Fibroblast of skin of left quadriceps (primary cell): ENCODE results near the gene MT3.
A peak's percentile ranks its signal among the peaks of the same experiment; 100 is the strongest.

Experiments
- DNase-seq, 2 experiments: peaks; one replicate each; pipeline ENCODE4 v3.0.0-alpha.2; 2013; ENCODE audit warnings: low read depth in 2 of 2

The MT3 gene

GRCh38 chr16:56589141-56590039 is at the start of gene MT3:
MT3 (plus strand) TSS chr16:56589528; CDS start chr16:56589591, 63 bp downstream.
- no peak for DNase-seq

- no peak for DNase-seq
These were observed 49.7 kb upstream of the MT3 start for GRCh38 chr16:56539656-56540055.

- no peak for DNase-seq
These were observed 47.3 kb upstream of the MT3 start for GRCh38 chr16:56542039-56542438.

DNA sequence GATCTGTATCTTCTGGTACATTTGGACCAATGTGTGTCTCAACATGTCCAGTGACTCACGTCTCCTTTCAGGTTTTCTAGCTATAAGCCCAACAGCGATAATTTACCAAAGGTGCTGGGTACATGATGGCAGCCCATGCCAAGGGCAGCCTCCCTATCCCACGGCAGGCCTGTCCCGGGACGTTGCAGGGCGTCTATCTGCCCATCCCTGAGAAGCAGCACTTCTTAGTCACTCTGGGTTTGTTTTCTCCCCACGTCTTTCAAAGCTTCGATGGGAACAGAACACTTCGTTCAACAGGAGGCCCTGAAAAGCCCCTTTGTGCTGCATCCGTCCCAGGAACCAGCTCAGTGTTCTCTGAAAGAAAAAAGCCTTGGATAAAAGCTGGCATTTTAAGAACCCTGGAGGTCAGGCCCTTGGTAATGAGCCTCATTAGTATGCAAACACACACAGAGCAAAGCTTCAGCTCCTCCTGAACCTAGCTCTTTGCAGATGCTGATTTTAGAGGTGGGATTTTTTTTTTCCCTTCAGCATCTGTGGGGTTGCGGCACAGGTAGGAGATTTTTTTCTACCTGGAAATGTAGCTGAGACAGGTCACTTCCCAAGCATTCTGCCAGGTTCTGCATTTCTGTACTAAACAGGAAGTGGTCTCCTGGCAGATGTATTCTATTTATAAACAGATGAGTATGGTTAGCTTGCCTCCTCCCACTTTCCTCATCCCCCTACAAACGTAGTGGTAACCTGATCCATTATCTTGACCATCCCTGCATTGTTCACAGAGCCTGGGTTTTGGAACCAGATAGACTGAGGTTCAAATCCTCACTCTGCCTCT is 42.0 kb upstream of the MT3 start:
- DNase-seq, result peak; percentile 54 to 58

GRCh38 chr16:56547949-56548567 is 41.3 kb upstream of the MT3 start:
- no peak for DNase-seq

GRCh38 chr16:56549161-56549560 is 40.2 kb upstream of the MT3 start:
- DNase-seq, result no peak

- no peak for DNase-seq
These were observed 39.5 kb upstream of the MT3 start for GRCh38 chr16:56549744-56550385.

DNA sequence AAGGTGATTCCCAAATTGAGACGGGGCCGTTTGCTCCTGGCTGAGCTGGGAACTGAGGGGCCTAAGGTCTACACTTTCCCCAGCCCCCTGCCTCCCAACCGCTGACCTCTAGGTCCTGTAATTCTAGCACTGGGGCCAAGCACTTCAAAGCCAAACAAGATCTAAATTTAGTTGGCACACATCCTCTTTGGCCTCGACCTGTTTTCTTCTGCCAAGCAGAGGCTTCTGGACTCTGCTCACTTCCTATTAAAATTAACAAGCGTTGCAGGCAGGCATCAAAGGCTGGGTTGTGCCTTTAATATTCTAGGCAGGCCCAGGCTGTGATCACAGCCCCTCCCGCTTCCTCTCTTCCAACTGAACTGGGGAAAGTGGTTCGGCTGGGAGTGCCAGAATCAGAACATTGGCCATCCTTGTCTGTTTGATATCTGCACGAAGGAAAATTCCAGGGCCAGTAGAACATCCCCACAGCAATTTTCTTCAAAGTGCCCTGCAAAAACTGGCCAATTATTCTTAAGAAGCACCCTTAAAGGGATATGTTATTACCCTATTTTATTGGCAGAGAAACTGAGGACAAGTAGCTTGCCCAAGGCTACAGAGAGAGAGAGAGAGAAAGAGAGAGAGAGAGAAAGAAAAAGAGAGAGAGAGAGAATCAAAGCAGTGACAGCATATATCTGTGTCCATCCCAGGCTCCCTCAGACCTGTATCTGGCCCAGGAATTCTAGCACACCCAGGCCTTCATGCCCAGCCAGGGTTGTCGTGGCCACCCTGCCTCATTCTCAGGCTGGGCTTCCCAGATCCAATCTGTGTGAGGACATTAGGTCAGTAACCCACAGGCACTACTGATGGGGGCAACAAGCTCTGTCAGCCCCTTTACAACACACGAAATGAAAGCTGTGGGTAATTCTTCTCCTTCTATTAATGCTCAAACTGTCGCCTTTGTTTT is 37.3 kb upstream of the MT3 start:
- DNase-seq, result no peak

- DNase-seq, result no peak
These were observed 34.9 kb upstream of the MT3 start for GRCh38 chr16:56554441-56554840.

- DNase-seq, result peak; percentile 20 to 29
These were observed 31.1 kb upstream of the MT3 start for GRCh38 chr16:56558024-56558747.

DNA sequence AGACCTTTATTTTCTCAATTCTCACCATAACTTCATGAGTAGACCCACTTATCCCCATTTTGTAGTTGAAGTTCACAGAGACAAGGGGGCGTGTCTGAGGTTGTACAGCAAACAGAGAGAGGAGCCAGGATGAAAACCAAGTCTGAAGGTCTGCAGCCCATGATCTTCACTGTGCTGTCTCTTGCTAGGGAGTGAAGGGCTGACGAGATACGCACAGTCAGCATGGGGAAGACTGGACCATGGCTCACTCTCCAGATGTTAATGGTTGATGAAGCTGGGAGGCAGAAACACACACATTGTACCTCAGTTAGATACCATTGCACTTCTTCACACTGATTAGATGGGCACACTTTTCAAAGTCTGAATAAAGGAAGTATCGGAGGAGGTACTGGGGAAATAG is 30.2 kb upstream of the MT3 start:
- DNase-seq, result no peak

GRCh38 chr16:56560447-56560846 is 28.9 kb upstream of the MT3 start:
- DNase-seq, result no peak

DNA sequence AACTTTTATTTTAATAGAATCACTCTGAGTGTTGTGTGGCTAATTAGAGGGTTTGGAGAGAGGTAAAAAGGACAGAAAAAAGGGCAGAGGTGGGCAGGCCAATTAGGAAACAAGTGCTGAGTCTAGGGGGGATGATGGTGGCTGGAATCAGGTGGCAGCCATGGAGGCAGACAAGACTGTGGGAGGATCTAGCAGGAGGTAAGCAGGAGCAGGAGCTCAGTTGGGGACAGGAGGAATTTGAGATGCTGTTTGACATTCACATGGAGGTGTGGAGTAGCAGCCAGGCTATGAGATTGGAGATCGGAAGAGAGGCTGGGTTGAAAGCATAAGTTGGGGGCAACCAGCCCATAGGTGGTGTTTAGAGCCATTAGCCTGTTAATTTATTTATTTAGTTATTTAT is 28.2 kb upstream of the MT3 start:
- no peak for DNase-seq

DNA sequence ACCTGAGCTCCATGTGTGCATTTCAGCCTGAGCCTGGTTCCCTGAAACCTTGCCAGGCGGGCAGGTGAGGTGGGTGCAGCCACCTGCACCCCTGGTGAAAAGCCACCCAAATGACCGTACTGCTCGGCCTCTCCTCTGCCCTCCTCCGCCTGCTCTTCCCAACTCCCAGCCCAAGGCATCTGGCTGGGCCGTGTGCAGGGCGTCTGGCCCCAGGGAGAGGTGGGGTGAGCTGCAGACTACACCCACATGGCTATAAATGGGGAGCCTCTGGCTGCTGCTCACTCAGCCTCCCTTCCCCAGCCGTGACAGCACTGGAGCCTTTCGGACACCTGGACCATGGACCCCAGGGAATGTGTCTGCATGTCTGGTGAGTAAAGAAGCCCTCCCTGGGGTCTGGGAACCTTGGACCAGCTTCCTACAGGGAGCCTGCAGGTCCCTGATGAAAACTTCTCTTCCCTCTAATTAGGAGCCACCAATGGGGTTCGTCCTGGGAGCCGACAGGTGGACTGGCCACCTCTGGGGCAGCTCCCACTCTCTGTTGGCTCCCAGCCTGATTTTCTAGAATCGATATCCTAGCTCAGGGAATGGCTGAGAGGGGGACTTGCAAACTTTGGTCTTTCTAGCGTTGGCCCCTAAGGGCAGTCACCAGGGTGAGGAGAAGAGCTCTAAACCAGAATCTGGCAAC is 24.4 kb upstream of the MT3 start, which contains the start of gene MT4:
MT4 (plus strand) TSS at position 281 of the 685 bp plus-strand sequence; CDS start at position 337, 56 bp downstream.
- no peak for DNase-seq

DNA sequence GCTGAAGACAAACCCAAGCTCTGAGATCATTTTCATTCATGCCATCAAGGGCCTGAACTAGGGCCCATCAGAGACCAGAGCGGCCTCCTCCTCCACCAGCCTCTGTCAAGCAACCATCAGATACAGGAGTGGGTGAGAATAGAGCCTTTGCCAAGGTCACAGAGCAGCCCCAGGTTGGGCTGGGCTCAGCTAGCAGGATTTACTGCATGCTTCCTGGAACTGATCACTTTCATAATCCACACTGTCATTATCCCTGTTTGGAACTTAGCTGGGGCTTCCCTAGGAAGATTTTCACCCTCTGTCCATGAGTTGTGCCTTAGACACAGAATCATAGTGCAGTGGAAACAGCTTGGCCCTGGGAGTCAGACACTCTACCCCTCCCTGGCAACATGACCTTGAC is 19.4 kb upstream of the MT3 start:
- no peak for DNase-seq

- no peak for DNase-seq
These were observed 17.8 kb upstream of the MT3 start for GRCh38 chr16:56571525-56571924.

GRCh38 chr16:56574625-56575024 is 14.7 kb upstream of the MT3 start:
- no peak for DNase-seq

- DNase-seq, result peak; percentile 9 to 17
These were observed 12.6 kb upstream of the MT3 start for GRCh38 chr16:56576585-56577299.

DNA sequence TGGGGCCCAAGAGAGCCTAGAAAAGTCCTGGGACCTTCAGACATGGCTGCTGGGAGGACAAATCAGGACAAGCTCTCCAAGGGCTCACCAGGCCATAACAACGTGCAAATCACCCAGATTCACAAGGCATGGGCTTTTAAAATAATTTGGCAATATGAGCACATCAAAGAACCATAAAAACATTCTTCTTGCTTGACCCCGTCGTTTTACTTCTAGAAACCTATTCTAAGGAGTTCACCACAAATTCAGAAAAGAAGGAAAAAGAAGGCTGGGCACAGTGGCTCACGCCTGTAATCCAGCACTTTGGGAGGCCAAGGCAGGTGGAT is 12.1 kb upstream of the MT3 start:
- DNase-seq, result no peak
